Natural killer cell (primary cell): ENCODE results near the gene SLC25A21. TPM values are rescaled to one million over a fixed set of nuclear protein-coding genes. Genes with fewer than 3 reads are reported as not detected.
"Not testable (repeated sequence)": the region's sequence is repeated elsewhere in the genome, so short reads cannot be mapped to it uniquely, and the experiment has no call there.

Source experiments
- ATAC-seq, 3 donors: fragments of 150-1000 bp in 2 of 3; fragments of 200-7000 bp in 1 of 3; cut with Tn5 transposase; 1 replicate in 1 of 3; 2 replicates in 2 of 3; pipeline ENCODE4 v1.10.0; 2021; ENCODE audit warnings: mild to moderate bottlenecking in 2 of 3, moderate library complexity in 2 of 3
- DNase-seq, 2 donors: peaks; one replicate each; pipeline versions ENCODE4 v3.0.0 to v3.0.0-alpha.2; 2013 to 2021; ENCODE audit warnings: mixed read lengths in 1 of 2
- H3K27ac ChIP-seq: one replicate; pipeline ENCODE4 v1.5.1; 2013; ENCODE audit warnings: mild to moderate bottlenecking, low read length
- H3K27me3 ChIP-seq: one replicate; pipeline ENCODE4 v1.6.1; 2013; ENCODE audit warnings: low read length; ENCODE audit not compliant: control insufficient read depth, insufficient read depth
- H3K36me3 ChIP-seq: one replicate; pipeline ENCODE4 v1.6.1; 2013; ENCODE audit warnings: low read length; ENCODE audit not compliant: control insufficient read depth, insufficient read depth
- H3K4me1 ChIP-seq: one replicate; pipeline ENCODE4 v1.6.1; 2013; ENCODE audit warnings: low read length; ENCODE audit not compliant: control insufficient read depth, insufficient read depth
- H3K4me3 ChIP-seq: one replicate; pipeline ENCODE4 v1.5.1; 2013; ENCODE audit warnings: low read length
- H3K9me3 ChIP-seq: one replicate; pipeline ENCODE4 v1.6.1; 2013; ENCODE audit warnings: low read length; ENCODE audit not compliant: control insufficient read depth, insufficient read depth
- H3K27ac Mint-ChIP-seq, 2 donors: one replicate each; pipeline ENCODE4 v1.8.0; 2022; ENCODE audit warnings: mild to moderate bottlenecking in 2 of 2, mixed read lengths in 2 of 2, moderate library complexity in 1 of 2
- H3K27me3 Mint-ChIP-seq, 2 donors: one replicate each; pipeline ENCODE4 v1.8.0; 2022; ENCODE audit warnings: low read depth in 2 of 2, mixed read lengths in 2 of 2
- H3K36me3 Mint-ChIP-seq: one replicate; pipeline ENCODE4 v1.8.0; 2022; ENCODE audit warnings: mixed read lengths
- H3K4me1 Mint-ChIP-seq, 2 donors: one replicate each; pipeline ENCODE4 v1.8.0; 2022; ENCODE audit warnings: mixed read lengths in 2 of 2
- H3K4me3 Mint-ChIP-seq: one replicate; pipeline ENCODE4 v1.8.0; 2022; ENCODE audit warnings: mild to moderate bottlenecking, moderate library complexity, mixed read lengths
- H3K9me3 Mint-ChIP-seq, 2 donors: one replicate each; pipeline ENCODE4 v1.8.0; 2022; ENCODE audit warnings: mixed read lengths in 2 of 2
- WGBS: methylation state at CpG from one replicate; pipeline ENCODE4 v1.1.7; 2013; ENCODE audit warnings: missing lambda C conversion rate; ENCODE audit not compliant: insufficient coverage; 5-methylcytosine and 5-hydroxymethylcytosine counted together
- intact Hi-C: fragments of 100-400 bp; cut with micrococcal nuclease; formaldehyde crosslinking; loops from one replicate; pipeline ENCODE4 v1.14.2; 2022
- total RNA-seq, 4 donors: library from RNA; stranded (reverse); fragments of 120-200 nt in 1 of 4; gene quantifications; one replicate each; pipeline versions ENCODE4 v1.2.3 to v1.2.4, GENCODE V29; 2013 to 2022
- TF ChIP-seq, protein P1 (sequence below): fragments of 200-600 bp; IDR thresholded peaks from one replicate; pipeline ENCODE4 v1.8.0; 2022; ENCODE audit warnings: antibody characterized with exemption

The SLC25A21 gene
- total RNA-seq, 3 donors from 2014 or later (not counting 1 experiment from before 2014, with no cell fraction given): not detected

DNA sequence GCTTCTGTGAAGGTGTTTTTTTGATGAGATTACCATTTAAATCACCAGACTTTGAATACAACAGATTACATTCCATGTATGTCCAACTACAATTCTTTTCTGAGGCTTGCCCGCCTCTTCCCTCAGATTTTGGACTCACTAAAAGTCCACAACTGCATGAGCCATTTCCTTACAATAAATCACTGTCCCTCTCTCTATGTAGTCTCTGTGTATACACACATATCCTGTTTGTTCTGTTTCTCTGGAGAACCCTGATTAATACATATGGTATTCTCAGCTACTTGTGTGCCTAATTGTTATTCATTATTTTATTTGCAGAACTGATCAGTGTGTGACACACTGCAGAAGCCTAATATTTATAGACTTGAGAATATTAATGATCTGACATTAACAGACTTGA, 22.9 kb upstream of the SLC25A21 start:
- TF ChIP-seq, protein P1, sequence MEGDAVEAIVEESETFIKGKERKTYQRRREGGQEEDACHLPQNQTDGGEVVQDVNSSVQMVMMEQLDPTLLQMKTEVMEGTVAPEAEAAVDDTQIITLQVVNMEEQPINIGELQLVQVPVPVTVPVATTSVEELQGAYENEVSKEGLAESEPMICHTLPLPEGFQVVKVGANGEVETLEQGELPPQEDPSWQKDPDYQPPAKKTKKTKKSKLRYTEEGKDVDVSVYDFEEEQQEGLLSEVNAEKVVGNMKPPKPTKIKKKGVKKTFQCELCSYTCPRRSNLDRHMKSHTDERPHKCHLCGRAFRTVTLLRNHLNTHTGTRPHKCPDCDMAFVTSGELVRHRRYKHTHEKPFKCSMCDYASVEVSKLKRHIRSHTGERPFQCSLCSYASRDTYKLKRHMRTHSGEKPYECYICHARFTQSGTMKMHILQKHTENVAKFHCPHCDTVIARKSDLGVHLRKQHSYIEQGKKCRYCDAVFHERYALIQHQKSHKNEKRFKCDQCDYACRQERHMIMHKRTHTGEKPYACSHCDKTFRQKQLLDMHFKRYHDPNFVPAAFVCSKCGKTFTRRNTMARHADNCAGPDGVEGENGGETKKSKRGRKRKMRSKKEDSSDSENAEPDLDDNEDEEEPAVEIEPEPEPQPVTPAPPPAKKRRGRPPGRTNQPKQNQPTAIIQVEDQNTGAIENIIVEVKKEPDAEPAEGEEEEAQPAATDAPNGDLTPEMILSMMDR: no peak
- H3K4me3 Mint-ChIP-seq: no peak overlapping the region
- peaks cover 8 to 10% of the 10 kb centered on the region in 2 donors for H3K9me3 Mint-ChIP-seq
- peaks cover 6% of the 10 kb centered on the region for H3K36me3 Mint-ChIP-seq
- H3K27ac Mint-ChIP-seq: no peak overlapping the region
- intact Hi-C loops: no loop called here
- no peaks in the 10 kb centered on the region for H3K9me3 ChIP-seq
- no peaks in the 10 kb centered on the region for H3K4me1 Mint-ChIP-seq
- DNase-seq (no peak), ATAC-seq (no peak)
- H3K36me3 ChIP-seq: no peaks in the 10 kb centered on the region
- no peak overlapping the region for H3K4me3 ChIP-seq
- 70% methylated on average over 1 of the region's 1 CpG for WGBS
- H3K4me1 ChIP-seq: no peaks in the 10 kb centered on the region
- H3K27ac ChIP-seq: no peak overlapping the region
- peaks cover 2% of the 10 kb centered on the region for H3K27me3 ChIP-seq
- H3K27me3 Mint-ChIP-seq: peaks cover 0 to 15% of the 10 kb centered on the region in 2 donors

- DNase-seq (no peak), ATAC-seq (no peak)
- Histone ChIP-seq H3K36me3 (no peaks in the 10 kb centered on the region), H3K9me3 (no peaks in the 10 kb centered on the region), H3K27ac (no peak overlapping the region), H3K4me3 (no peak overlapping the region), H3K4me1 (no peaks in the 10 kb centered on the region), H3K27me3 (peaks cover 2% of the 10 kb centered on the region)
- peaks cover 10% of the 10 kb centered on the region in 2 donors for H3K9me3 Mint-ChIP-seq
- H3K27me3 Mint-ChIP-seq: peaks cover 0 to 15% of the 10 kb centered on the region in 2 donors
- WGBS: 89% methylated on average over 2 of the region's 2 CpGs
- H3K36me3 Mint-ChIP-seq: peaks cover 6% of the 10 kb centered on the region
- intact Hi-C loops: no loop called here
- H3K4me1 Mint-ChIP-seq: no peaks in the 10 kb centered on the region
- H3K4me3 Mint-ChIP-seq: no peak overlapping the region
- TF ChIP-seq, protein P1: no peak
- H3K27ac Mint-ChIP-seq: no peak overlapping the region
These were observed 22.3 kb upstream of the SLC25A21 start for GRCh38 chr14:37194698-37195097.

- H3K27ac ChIP-seq, DNase-seq, H3K4me1 Mint-ChIP-seq, H3K27me3 Mint-ChIP-seq, H3K27me3 ChIP-seq, intact Hi-C loops, H3K36me3 Mint-ChIP-seq, H3K36me3 ChIP-seq, H3K4me1 ChIP-seq, ATAC-seq, H3K9me3 ChIP-seq, H3K27ac Mint-ChIP-seq, H3K4me3 ChIP-seq, H3K9me3 Mint-ChIP-seq, H3K4me3 Mint-ChIP-seq: not testable (repeated sequence)
- 93% methylated on average over 1 of the region's 2 CpGs for WGBS
These were observed 17.3 kb upstream of the SLC25A21 start for GRCh38 chr14:37189733-37190132.

GRCh38 chr14:37187840-37188577, 15.6 kb upstream of the SLC25A21 start:
- intact Hi-C loops, H3K27ac Mint-ChIP-seq, ATAC-seq, H3K4me3 Mint-ChIP-seq, H3K27me3 ChIP-seq, DNase-seq, H3K9me3 ChIP-seq, H3K4me3 ChIP-seq, H3K36me3 Mint-ChIP-seq, H3K4me1 ChIP-seq, H3K27me3 Mint-ChIP-seq, H3K27ac ChIP-seq, H3K36me3 ChIP-seq, H3K4me1 Mint-ChIP-seq: not testable (repeated sequence)
- peaks cover 6 to 11% of the 10 kb centered on the region in 2 donors for H3K9me3 Mint-ChIP-seq
- 79% methylated on average over 9 of the region's 9 CpGs for WGBS
